Myocyte (in vitro differentiated cells): ENCODE results near the gene SLC45A2. TPM values are rescaled to one million over a fixed set of nuclear protein-coding genes. Genes with fewer than 3 reads are reported as not detected.
A peak's percentile ranks its signal among the peaks of the same experiment; 100 is the strongest.
"Not testable (repeated sequence)": the region's sequence is repeated elsewhere in the genome, so short reads cannot be mapped to it uniquely, and the experiment has no call there.

Source experiments
- DNase-seq: peaks from one replicate; pipeline ENCODE4 v3.0.0-alpha.2; 2012; ENCODE audit warnings: low read depth
- total RNA-seq: library from RNA; depleted of rRNA; stranded (reverse); fragments of >200 nt; gene quantifications from 2 replicates; pipeline ENCODE4 v1.2.3, GENCODE V29; 2014

The SLC45A2 gene
- total RNA-seq, 1 donor from 2014 or later: 0.37 TPM

DNA sequence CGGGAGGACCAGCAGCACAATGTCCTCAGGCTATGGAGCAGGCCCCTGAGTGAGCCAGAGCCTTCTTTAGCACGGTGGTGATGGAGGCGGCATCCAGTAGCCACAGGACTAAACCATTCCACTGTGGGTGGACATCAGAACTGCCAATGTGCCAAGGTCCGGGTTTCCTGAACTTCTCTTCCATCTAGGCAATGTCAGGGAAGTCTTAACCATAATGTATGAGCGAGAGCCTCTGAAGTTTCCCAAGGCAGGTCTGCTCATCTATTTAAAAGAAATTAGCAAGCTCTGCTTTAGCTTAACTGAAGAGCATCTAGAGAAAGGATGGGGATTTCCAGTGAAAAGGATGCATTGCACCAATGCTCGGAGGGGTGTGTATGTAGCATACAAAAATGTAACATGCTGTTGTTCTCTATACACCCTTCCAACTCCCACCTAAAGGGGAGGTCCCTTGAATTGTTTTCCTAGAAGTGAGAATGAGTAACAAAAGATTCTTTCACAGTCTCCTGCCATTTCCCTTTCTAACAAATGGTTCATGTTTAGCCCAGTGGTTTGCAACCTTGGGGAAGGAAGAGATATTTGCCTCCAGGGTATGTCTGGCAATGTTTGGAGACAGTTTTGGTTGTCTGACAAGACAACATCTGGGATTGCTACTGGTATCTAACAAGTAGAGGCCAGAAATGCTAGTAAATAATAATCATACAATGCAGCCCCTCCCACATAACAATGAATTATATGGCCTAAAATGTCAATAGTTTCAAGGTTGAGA, 54.4 kb downstream of the SLC45A2 start:
- DNase-seq: no peak

DNA sequence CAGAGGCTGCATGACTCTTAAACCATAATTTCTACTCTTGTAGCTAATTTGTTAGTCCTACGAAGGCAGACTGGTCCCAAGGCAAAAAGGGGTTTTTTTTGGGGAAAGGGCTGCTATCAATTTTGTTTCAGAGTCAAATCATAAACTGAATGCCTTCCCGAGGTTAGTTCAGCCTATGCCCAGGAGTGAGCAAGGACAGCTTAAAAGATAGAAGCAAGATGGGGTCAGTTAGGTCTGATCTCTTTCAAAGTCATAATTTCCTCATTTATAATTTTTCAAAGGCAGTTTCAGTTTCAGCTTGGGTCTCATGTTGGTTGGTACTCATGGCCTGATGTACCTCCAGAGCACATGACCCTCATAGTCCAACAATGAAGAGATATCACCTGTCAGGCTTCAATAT, 56.2 kb downstream of the SLC45A2 start:
- no peak for DNase-seq

- DNase-seq: no peak
Observed at GRCh38 chr5:33927685-33928084, 56.8 kb downstream of the SLC45A2 start.

DNA sequence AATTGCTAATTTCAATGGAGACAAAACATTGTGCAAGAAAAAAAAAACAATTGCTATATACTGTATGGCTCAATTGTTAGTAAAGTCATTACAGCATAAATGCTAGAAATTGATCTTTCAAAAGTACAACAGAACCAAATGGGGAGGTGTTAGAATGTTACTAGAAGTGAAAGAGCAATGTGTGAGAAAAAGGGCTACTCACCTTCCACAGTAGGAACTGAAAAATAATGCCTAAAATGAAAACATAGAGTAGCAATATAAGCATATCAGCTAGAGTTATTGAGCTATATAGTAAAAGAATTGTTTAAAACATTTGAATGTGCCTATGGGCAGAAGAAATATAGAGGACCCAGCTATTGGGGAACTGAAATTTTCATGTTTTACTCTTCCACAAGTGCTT, 59.2 kb downstream of the SLC45A2 start:
- no peak for DNase-seq

GRCh38 chr5:33921002-33921401, 63.5 kb downstream of the SLC45A2 start:
- no peak for DNase-seq

GRCh38 chr5:33914844-33915243, 69.6 kb downstream of the SLC45A2 start:
- not testable (repeated sequence) for DNase-seq

GRCh38 chr5:33906248-33906647, 78.2 kb downstream of the SLC45A2 start:
- DNase-seq: peak; percentile 29

GRCh38 chr5:33905381-33905780, 79.1 kb downstream of the SLC45A2 start:
- DNase-seq: no peak

DNA sequence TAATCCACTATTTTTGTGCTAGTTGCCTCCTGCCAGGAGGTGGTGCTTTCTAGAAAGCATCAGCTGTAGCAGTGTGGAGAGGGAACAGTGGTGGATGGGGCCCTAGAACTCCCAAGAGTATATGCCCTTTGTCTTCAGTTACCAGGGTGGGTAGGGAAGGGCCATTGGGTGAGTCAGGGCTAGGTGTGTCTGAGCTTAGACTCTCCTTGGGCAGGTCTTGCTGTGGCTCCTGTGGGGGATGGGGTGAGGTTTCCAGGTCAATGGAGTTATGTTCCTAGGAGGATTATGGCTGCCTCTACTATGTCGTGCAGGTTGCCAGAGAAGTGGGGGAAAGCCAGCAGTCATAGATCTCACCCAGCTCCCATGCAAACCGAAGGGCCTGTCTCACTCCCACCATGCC, 81.4 kb downstream of the SLC45A2 start:
- no peak for DNase-seq

- no peak for DNase-seq
Observed at GRCh38 chr5:33901156-33901555, 83.3 kb downstream of the SLC45A2 start.

Other genes with a start within 250 kb of the SLC45A2 start
- gene ADAMTS12, start 92.7 kb downstream of the SLC45A2 start, total RNA-seq: 21.4 and 22.0 TPM in 2 replicates
- gene RXFP3, start 48.3 kb downstream of the SLC45A2 start, total RNA-seq: not detected in 2 replicates
- gene AMACR, start 23.4 kb upstream of the SLC45A2 start, total RNA-seq: 9.2 and 45.7 TPM in 2 replicates
- 1.8 and 3.0 TPM in 2 replicates for gene C1QTNF3, start 58.5 kb upstream of the SLC45A2 start, total RNA-seq